Heart right ventricle (tissue), 16 donors: ENCODE data around the gene SPTBN1. TPM values are rescaled to one million over a fixed set of nuclear protein-coding genes. Genes with fewer than 3 reads are reported as not detected.

Experiments used
- ATAC-seq, 8 donors: fragments of 200-7000 bp; cut with Tn5 transposase; one replicate each; pipeline ENCODE4 v1.9.1; 2020; ENCODE audit warnings: mild to moderate bottlenecking in 8 of 8, moderate library complexity in 8 of 8, moderate number of reproducible peaks in 1 of 8
- DNase-seq, 2 donors: peaks; one replicate each; pipeline ENCODE4 v3.0.0-alpha.2; 2020
- H3K27ac ChIP-seq, 10 donors: fragments of 200-600 bp; sonication (generic) in 2 of 10; one replicate each; pipeline versions ENCODE4 v1.5.0 to v1.8.0; 2020 to 2022; ENCODE audit warnings: mild to moderate bottlenecking in 3 of 10
- H3K27me3 ChIP-seq, 7 donors: fragments of 200-600 bp; one replicate each; pipeline ENCODE4 v1.8.0; 2021 to 2022; ENCODE audit warnings: mild to moderate bottlenecking in 2 of 7
- H3K36me3 ChIP-seq, 9 donors: fragments of 200-600 bp; sonication (generic) in 1 of 9; one replicate each; pipeline versions ENCODE4 v1.5.0 to v1.8.0; 2020 to 2022; ENCODE audit warnings: mild to moderate bottlenecking in 2 of 9
- H3K4me1 ChIP-seq, 9 donors: fragments of 200-600 bp; sonication (generic) in 1 of 9; one replicate each; pipeline versions ENCODE4 v1.5.0 to v1.8.0; 2020 to 2022; ENCODE audit warnings: mild to moderate bottlenecking in 4 of 9
- H3K4me3 ChIP-seq, 10 donors: fragments of 200-600 bp; sonication (generic) in 2 of 10; one replicate each; pipeline versions ENCODE4 v1.5.0 to v1.8.0; 2020 to 2022; ENCODE audit warnings: mild to moderate bottlenecking in 7 of 10, moderate library complexity in 2 of 10
- H3K9me3 ChIP-seq, 11 donors: fragments of 200-600 bp in 10 of 11; sonication (generic) in 2 of 11; one replicate each; pipeline versions ENCODE4 v1.5.0 to v1.8.0; 2013 to 2022; ENCODE audit warnings: mild to moderate bottlenecking in 2 of 11, control low read depth in 1 of 11, moderate library complexity in 1 of 11
- WGBS, 2 donors: extraction: QIAGEN DNeasy Blood & Tissue Kit; methylation state at CpG; one replicate each; pipeline ENCODE4 v1.1.7; 2013; ENCODE audit warnings: inconsistent platforms in 1 of 2; 5-methylcytosine and 5-hydroxymethylcytosine counted together
- intact Hi-C, 10 donors: fragments of 100-400 bp; cut with DNase I; formaldehyde crosslinking; loops; one replicate each; pipeline versions ENCODE4 v1.11.1 to v1.14.2; 2022
- polyA plus RNA-seq, 2 donors: library from polyadenylated mRNA; stranded (reverse); fragments of 200-250 nt; gene quantifications; one replicate each; pipeline ENCODE4 v1.2.3, GENCODE V29; 2013
- total RNA-seq, 10 donors: library from RNA; stranded (reverse); fragmentation: NEBNext Ultra II Directional in 3 of 10; extraction: Animal tissue kit (Norgen Biotek cat#: 25700) in 3 of 10; gene quantifications; one replicate each; pipeline versions ENCODE4 v1.2.1 to v1.2.4, GENCODE V29; 2021 to 2023
- TF ChIP-seq, protein P1 (sequence below), 9 donors: fragments of 200-600 bp; sonication (generic) in 2 of 9; IDR thresholded peaks; one replicate each; pipeline versions ENCODE4 v1.5.0 to v1.8.0; 2021 to 2022; ENCODE audit warnings: antibody characterized with exemption in 9 of 9, mild to moderate bottlenecking in 5 of 9, moderate library complexity in 1 of 9
- donor health status: Arrhythmogenic right ventricular cardiomyopathy.
- donor health status: ischemic (EF 13 %, LVEDD 7.1; RV severe dilation, severe dysfunction).
- donor health status: healthy with polysubstance abuse.
- donor health status: DM: no; HTN: yes; CAD: no.
- donor health status: DM: no; HTN: no; CAD: no.
- donor health status: ischemic (EF 25% LVEDD 6.9; RV normal size, moderate dysfunction).
- donor health status: ischemic (EF 25% LVEDD 5.7; RV mildly dilated, moderate dysfunction).
- donor health status: healthy.
- donor health status: DM: yes; HTN: yes; CAD: no.
- donor health status: Ischemic cardiomyopathy.
- donor health status: ischemic (EF 35%, LVEDD 5.7; RV mildly dilated, moderate dysfunction).
- donor health status: nonischemic (EF 11% LVEDD 7.7; RV severe dilation, severe dysfunction).
- donor health status: DM: yes; HTN: yes; CAD: no.
- donor health status: PGD.
- donor health status: ischemic (EF 29% LVEDD 5.4; RV normal size, mild dysfunction).
- donor health status: nonischemic (EF 23%, LVEDD 6.1; RV moderate dilation, normal function).

Gene SPTBN1
- total and polyA plus RNA-seq, 12 donors: 91.1 to 643 (median 494) TPM

DNA sequence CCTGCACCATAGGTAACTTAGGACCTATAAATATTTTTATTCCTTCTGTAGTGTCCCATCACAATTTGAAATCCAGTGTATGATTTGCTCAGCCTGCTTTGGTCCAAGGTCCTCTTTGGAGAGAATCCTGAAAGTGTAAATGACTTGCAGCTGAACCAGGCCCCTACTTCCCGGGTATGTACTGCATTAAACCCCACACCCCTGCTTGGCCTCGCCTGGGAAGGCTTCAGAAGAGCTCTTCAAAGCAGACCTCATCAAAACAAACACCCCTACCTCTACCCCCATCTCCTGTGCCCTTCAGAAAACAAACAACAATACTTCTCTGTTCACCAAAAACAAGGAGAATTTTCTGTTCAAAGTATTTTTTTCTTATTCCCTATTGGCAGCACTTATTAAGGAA is 9.5 kb upstream of the SPTBN1 start:
- H3K27ac ChIP-seq: no peak overlapping the region
- no peaks in the 10 kb centered on the region for H3K9me3 ChIP-seq
- no peak overlapping the region for H3K4me3 ChIP-seq
- ATAC-seq: no peak
- peaks cover 0 to 29% (median 14%) of the 10 kb centered on the region in 9 donors for H3K4me1 ChIP-seq
- H3K27me3 ChIP-seq: no peaks in the 10 kb centered on the region
- intact Hi-C loops: no loop called here
- H3K36me3 ChIP-seq: no peaks in the 10 kb centered on the region
- no peak for DNase-seq
- 83 to 86% methylated on average over 2 of the region's 2 CpGs for WGBS, 2 donors
- TF ChIP-seq, protein P1, sequence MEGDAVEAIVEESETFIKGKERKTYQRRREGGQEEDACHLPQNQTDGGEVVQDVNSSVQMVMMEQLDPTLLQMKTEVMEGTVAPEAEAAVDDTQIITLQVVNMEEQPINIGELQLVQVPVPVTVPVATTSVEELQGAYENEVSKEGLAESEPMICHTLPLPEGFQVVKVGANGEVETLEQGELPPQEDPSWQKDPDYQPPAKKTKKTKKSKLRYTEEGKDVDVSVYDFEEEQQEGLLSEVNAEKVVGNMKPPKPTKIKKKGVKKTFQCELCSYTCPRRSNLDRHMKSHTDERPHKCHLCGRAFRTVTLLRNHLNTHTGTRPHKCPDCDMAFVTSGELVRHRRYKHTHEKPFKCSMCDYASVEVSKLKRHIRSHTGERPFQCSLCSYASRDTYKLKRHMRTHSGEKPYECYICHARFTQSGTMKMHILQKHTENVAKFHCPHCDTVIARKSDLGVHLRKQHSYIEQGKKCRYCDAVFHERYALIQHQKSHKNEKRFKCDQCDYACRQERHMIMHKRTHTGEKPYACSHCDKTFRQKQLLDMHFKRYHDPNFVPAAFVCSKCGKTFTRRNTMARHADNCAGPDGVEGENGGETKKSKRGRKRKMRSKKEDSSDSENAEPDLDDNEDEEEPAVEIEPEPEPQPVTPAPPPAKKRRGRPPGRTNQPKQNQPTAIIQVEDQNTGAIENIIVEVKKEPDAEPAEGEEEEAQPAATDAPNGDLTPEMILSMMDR (IDR thresholded peaks at IDR 0.05): no peak

DNA sequence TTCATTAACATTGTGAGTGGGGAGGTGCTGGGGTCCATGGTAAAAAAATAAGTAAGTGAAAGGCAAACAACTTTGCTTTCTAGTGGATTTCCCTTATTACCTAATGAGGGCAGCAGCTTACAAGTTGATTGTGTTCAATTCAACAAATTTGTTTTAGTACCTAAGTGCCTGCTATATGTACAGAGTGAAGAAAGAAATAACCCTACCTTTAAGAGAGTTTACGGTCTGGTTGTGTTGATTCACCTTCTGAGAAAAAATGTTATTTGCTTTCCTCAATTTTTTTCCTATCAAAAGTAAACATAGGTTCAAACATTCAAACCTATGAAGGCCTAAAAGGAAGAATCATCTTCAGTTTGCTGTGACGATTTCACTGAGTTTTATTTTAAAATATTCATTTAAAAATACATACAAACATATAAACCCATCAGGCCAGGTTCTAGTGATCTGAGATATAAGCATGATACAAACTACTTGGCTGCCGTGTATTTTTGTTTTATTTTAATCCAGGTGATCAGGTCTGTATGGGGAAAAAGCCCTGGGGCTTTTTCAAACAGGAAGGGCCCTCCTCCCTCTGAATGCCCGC is 1.5 kb upstream of the SPTBN1 start:
- H3K27ac ChIP-seq: peak overlapping the region; percentile 92 to 99 (median 98)
- ATAC-seq (no peak), DNase-seq (no peak)
- H3K4me1 ChIP-seq: peaks cover 0 to 34% (median 23%) of the 10 kb centered on the region in 9 donors
- WGBS, 2 donors: 47 to 56% methylated on average over 4 of the region's 4 CpGs
- intact Hi-C loops: loop anchor here in 9 of 10 donors (5.0 to 10.0 kb wide), 13 partner anchors 32 to 250 kb away; a partner anchor contains a TSS
- H3K4me3 ChIP-seq: peak overlapping the region in 9 of 10 donors; percentile 63 to 87 (median 79)
- no peaks in the 10 kb centered on the region for H3K36me3 ChIP-seq
- H3K9me3 ChIP-seq: no peaks in the 10 kb centered on the region
- peaks cover 0 to 52% (median 0%) of the 10 kb centered on the region in 7 donors for H3K27me3 ChIP-seq
- TF ChIP-seq, protein P1 (IDR thresholded peaks at IDR 0.05): no peak

DNA sequence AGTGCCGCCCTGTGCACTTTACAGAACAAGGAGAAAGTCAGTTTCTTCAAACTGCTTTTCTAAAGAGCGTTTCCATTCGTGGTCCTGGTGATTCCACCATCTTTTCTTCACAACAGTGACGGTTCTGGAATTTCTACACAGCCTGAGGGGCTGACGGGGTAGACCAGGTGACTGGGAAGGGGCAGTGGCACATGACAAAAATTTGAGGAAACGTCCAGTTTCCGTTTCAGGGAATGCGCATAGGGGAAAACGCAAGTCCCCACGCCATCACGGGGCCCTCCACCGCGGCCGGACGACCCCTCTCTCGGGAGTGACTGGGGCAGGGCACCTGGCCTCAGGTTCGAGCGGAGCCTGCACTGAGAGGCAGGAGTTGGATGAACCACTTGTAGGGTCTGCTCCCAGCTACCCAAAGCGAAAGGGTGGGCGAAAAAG is 980 bp upstream of the SPTBN1 start:
- intact Hi-C loops: loop anchor here in 9 of 10 donors (5.0 to 10.0 kb wide), 13 partner anchors 33 to 250 kb away; a partner anchor contains a TSS
- peak overlapping the region; percentile 55 to 87 (median 79) for H3K4me3 ChIP-seq
- WGBS, 2 donors: 11% methylated on average over 20 of the region's 20 CpGs
- H3K4me1 ChIP-seq: peaks cover 4 to 39% (median 28%) of the 10 kb centered on the region in 9 donors
- peak overlapping the region; percentile 92 to 99 (median 98) for H3K27ac ChIP-seq
- DNase-seq (peak in 1 of 2 donors; percentile 45), ATAC-seq (peak in 7 of 8 donors; percentile 1 to 40 (median 11))
- TF ChIP-seq, protein P1 (IDR thresholded peaks at IDR 0.05): no peak
- no peaks in the 10 kb centered on the region for H3K9me3 ChIP-seq
- H3K27me3 ChIP-seq: peaks cover 0 to 52% (median 0%) of the 10 kb centered on the region in 7 donors
- H3K36me3 ChIP-seq: no peaks in the 10 kb centered on the region

DNA sequence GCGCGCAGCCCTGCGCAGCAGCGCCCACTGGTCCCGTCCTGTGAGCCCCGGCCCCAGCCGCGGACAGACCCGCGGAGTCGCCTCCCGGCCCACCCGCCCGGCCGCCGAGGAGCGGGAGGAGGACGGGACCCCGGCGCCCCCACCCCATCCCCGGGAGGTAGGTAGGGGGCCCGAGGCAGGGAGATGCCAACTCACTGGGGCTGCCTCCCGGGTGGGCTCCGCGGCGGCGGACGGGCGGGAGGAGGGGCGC is 160 bp downstream of the SPTBN1 start:
- H3K4me1 ChIP-seq: peaks cover 7 to 50% (median 39%) of the 10 kb centered on the region in 9 donors
- DNase-seq (no peak), ATAC-seq (peak in 2 of 8 donors; percentile 7 to 72)
- H3K27ac ChIP-seq: peak overlapping the region; percentile 92 to 99 (median 98)
- TF ChIP-seq, protein P1 (IDR thresholded peaks at IDR 0.05): no peak
- peaks cover 0 to 52% (median 0%) of the 10 kb centered on the region in 7 donors for H3K27me3 ChIP-seq
- peaks cover 0 to 8% (median 0%) of the 10 kb centered on the region in 9 donors for H3K36me3 ChIP-seq
- no peaks in the 10 kb centered on the region for H3K9me3 ChIP-seq
- intact Hi-C loops: loop anchor here in 9 of 10 donors (5.0 to 10.0 kb wide), 13 partner anchors 34 to 251 kb away; a partner anchor contains a TSS
- 0 to 20% methylated on average over 2 to 28 of the region's 30 CpGs for WGBS, 2 donors
- H3K4me3 ChIP-seq: peak overlapping the region; percentile 55 to 87 (median 79)
